ENCODE data around the gene SNORC.
"Not testable (repeated sequence)": the region's sequence is repeated elsewhere in the genome, so short reads cannot be mapped to it uniquely, and the experiment has no call there.

SNORC gene

GRCh38 chr2:232870018-232870765 lies at the start of gene SNORC:
SNORC (plus strand) TSS chr2:232870264; CDS start chr2:232870342, 78 bp downstream.
- Histone ChIP-seq H3K27me3 (ENCODE audit: low read depth) (no peaks in the 10 kb centered on the region), H3K4me1 (no peaks in the 10 kb centered on the region)
- in situ Hi-C loops (cut with MboI; ENCODE audit: low sequenced_read_pairs): no loop called here

GRCh38 chr2:232829988-232830387 lies 40.1 kb upstream of the SNORC start:
- Histone ChIP-seq H3K36me3 (replicated peaks) (peaks cover 37% of the 10 kb centered on the region), H3K27me3 (ENCODE audit: low read depth) (no peaks in the 10 kb centered on the region), H3K4me1 (peaks cover 14% of the 10 kb centered on the region), H3K9me3 (no peaks in the 10 kb centered on the region), H3K4me3 (no peak overlapping the region)
- in situ Hi-C loops (cut with MboI; ENCODE audit: low sequenced_read_pairs): no loop called here
- DNase-seq (ENCODE audit: low spot score in 2 of 2): no peak

More at GRCh38 chr2:232870018-232870765, at the start of gene SNORC:
- no peaks in the 10 kb centered on the region for H3K36me3 ChIP-seq (replicated peaks)
- DNase-seq (ENCODE audit: low spot score in 2 of 2): no peak
- no peak within 1 kb of the TSS for H3K4me3 ChIP-seq
- no peaks in the 10 kb centered on the region for H3K9me3 ChIP-seq

- in situ Hi-C loops (cut with MboI; ENCODE audit: low sequenced_read_pairs): no loop called here
- Histone ChIP-seq H3K9me3 (no peaks in the 10 kb centered on the region), H3K27me3 (ENCODE audit: low read depth) (no peaks in the 10 kb centered on the region), H3K4me1 (peaks cover 11% of the 10 kb centered on the region), H3K4me3 (no peak overlapping the region), H3K36me3 (replicated peaks) (peaks cover 37% of the 10 kb centered on the region)
- DNase-seq (ENCODE audit: low spot score in 2 of 2): no peak
Measured at GRCh38 chr2:232831496-232831895, 38.6 kb upstream of the SNORC start.

GRCh38 chr2:232833830-232834229 lies 36.2 kb upstream of the SNORC start:
- DNase-seq (ENCODE audit: low spot score in 2 of 2): no peak
- Histone ChIP-seq H3K4me1 (0 out of 2 replicates have a peak, but pooled peaks cover 2% of the 10 kb centered on the region), H3K36me3 (replicated peaks) (peaks cover 44% of the 10 kb centered on the region), H3K4me3 (no peak overlapping the region), H3K27me3 (ENCODE audit: low read depth) (no peaks in the 10 kb centered on the region), H3K9me3 (no peaks in the 10 kb centered on the region)
- in situ Hi-C loops (cut with MboI; ENCODE audit: low sequenced_read_pairs): no loop called here

- H3K36me3 ChIP-seq (replicated peaks): peaks cover 53% of the 10 kb centered on the region
- H3K9me3 ChIP-seq: no peaks in the 10 kb centered on the region
- H3K4me1 ChIP-seq: 0 out of 2 replicates have a peak, but pooled peaks cover 2% of the 10 kb centered on the region
- H3K4me3 ChIP-seq: no peak overlapping the region
- H3K27me3 ChIP-seq (ENCODE audit: low read depth): no peaks in the 10 kb centered on the region
- no peak for DNase-seq (ENCODE audit: low spot score in 2 of 2)
- in situ Hi-C loops (cut with MboI; ENCODE audit: low sequenced_read_pairs): no loop called here
Measured at GRCh38 chr2:232835687-232836208, 34.3 kb upstream of the SNORC start.

- Histone ChIP-seq H3K9me3 (no peaks in the 10 kb centered on the region), H3K4me1 (0 out of 2 replicates have a peak, but pooled peaks cover 2% of the 10 kb centered on the region), H3K27me3 (ENCODE audit: low read depth) (no peaks in the 10 kb centered on the region), H3K36me3 (replicated peaks) (peaks cover 53% of the 10 kb centered on the region), H3K4me3 (no peak overlapping the region)
- DNase-seq (ENCODE audit: low spot score in 2 of 2): no peak
- in situ Hi-C loops (cut with MboI; ENCODE audit: low sequenced_read_pairs): no loop called here
Measured at GRCh38 chr2:232836934-232837333, 33.1 kb upstream of the SNORC start.

- Histone ChIP-seq H3K36me3 (replicated peaks) (peaks cover 51% of the 10 kb centered on the region), H3K4me1 (0 out of 2 replicates have a peak, but pooled peaks cover 2% of the 10 kb centered on the region), H3K27me3 (ENCODE audit: low read depth) (no peaks in the 10 kb centered on the region), H3K9me3 (no peaks in the 10 kb centered on the region), H3K4me3 (no peak overlapping the region)
- in situ Hi-C loops (cut with MboI; ENCODE audit: low sequenced_read_pairs): no loop called here
- no peak for DNase-seq (ENCODE audit: low spot score in 2 of 2)
Measured at GRCh38 chr2:232838406-232838874, 31.6 kb upstream of the SNORC start.

GRCh38 chr2:232839411-232840079 lies 30.5 kb upstream of the SNORC start:
- peaks cover 54% of the 10 kb centered on the region for H3K36me3 ChIP-seq (replicated peaks)
- in situ Hi-C loops (cut with MboI; ENCODE audit: low sequenced_read_pairs): no loop called here

GRCh38 chr2:232842689-232843088 lies 27.4 kb upstream of the SNORC start:
- in situ Hi-C loops (cut with MboI; ENCODE audit: low sequenced_read_pairs): no loop called here
- Histone ChIP-seq H3K36me3 (replicated peaks) (peaks cover 69% of the 10 kb centered on the region), H3K4me3 (no peak overlapping the region), H3K27me3 (ENCODE audit: low read depth) (no peaks in the 10 kb centered on the region), H3K4me1 (0 out of 2 replicates have a peak, but pooled peaks cover 2% of the 10 kb centered on the region), H3K9me3 (no peaks in the 10 kb centered on the region)
- DNase-seq (ENCODE audit: low spot score in 2 of 2): no peak

More at GRCh38 chr2:232839411-232840079, 30.5 kb upstream of the SNORC start:
- Histone ChIP-seq H3K4me1 (0 out of 2 replicates have a peak, but pooled peaks cover 2% of the 10 kb centered on the region), H3K4me3 (no peak overlapping the region), H3K9me3 (no peaks in the 10 kb centered on the region), H3K27me3 (ENCODE audit: low read depth) (no peaks in the 10 kb centered on the region)
- DNase-seq (ENCODE audit: low spot score in 2 of 2): no peak

- Histone ChIP-seq H3K9me3 (no peaks in the 10 kb centered on the region), H3K4me1 (no peaks in the 10 kb centered on the region), H3K4me3 (no peak overlapping the region), H3K27me3 (ENCODE audit: low read depth) (no peaks in the 10 kb centered on the region), H3K36me3 (replicated peaks) (peaks cover 79% of the 10 kb centered on the region)
- no peak for DNase-seq (ENCODE audit: low spot score in 2 of 2)
- in situ Hi-C loops (cut with MboI; ENCODE audit: low sequenced_read_pairs): no loop called here
Measured at GRCh38 chr2:232843834-232844233, 26.2 kb upstream of the SNORC start.

GRCh38 chr2:232846055-232846454 lies 24.0 kb upstream of the SNORC start:
- Histone ChIP-seq H3K4me1 (no peaks in the 10 kb centered on the region), H3K27me3 (ENCODE audit: low read depth) (no peaks in the 10 kb centered on the region), H3K36me3 (replicated peaks) (peaks cover 78% of the 10 kb centered on the region), H3K9me3 (no peaks in the 10 kb centered on the region), H3K4me3 (no peak overlapping the region)
- in situ Hi-C loops (cut with MboI; ENCODE audit: low sequenced_read_pairs): no loop called here
- DNase-seq (ENCODE audit: low spot score in 2 of 2): no peak

- DNase-seq (ENCODE audit: low spot score in 2 of 2): no peak
- in situ Hi-C loops (cut with MboI; ENCODE audit: low sequenced_read_pairs): loop anchor here (5.0 kb wide), 1 partner anchor 402 kb away; the partner anchor contains the start of gene ATG16L1
- Histone ChIP-seq H3K36me3 (replicated peaks) (peaks cover 66% of the 10 kb centered on the region), H3K9me3 (no peaks in the 10 kb centered on the region), H3K4me1 (no peaks in the 10 kb centered on the region), H3K4me3 (no peak overlapping the region), H3K27me3 (ENCODE audit: low read depth) (no peaks in the 10 kb centered on the region)
Measured at GRCh38 chr2:232850039-232850438, 20.0 kb upstream of the SNORC start.

GRCh38 chr2:232852081-232852480 lies 18.0 kb upstream of the SNORC start:
- in situ Hi-C loops (cut with MboI; ENCODE audit: low sequenced_read_pairs): loop anchor here (5.0 kb wide), 1 partner anchor 400 kb away; the partner anchor contains the start of gene ATG16L1
- H3K4me3 ChIP-seq; H3K9me3 ChIP-seq; H3K4me1 ChIP-seq; H3K27me3 ChIP-seq (ENCODE audit: low read depth); DNase-seq (ENCODE audit: low spot score in 2 of 2): not testable (repeated sequence)
- H3K36me3 ChIP-seq (replicated peaks): peaks cover 63% of the 10 kb centered on the region

- DNase-seq (ENCODE audit: low spot score in 2 of 2): no peak
- H3K36me3 ChIP-seq (replicated peaks): peaks cover 61% of the 10 kb centered on the region
- H3K4me1 ChIP-seq: no peaks in the 10 kb centered on the region
- no peak overlapping the region for H3K4me3 ChIP-seq
- H3K9me3 ChIP-seq: no peaks in the 10 kb centered on the region
- no peaks in the 10 kb centered on the region for H3K27me3 ChIP-seq (ENCODE audit: low read depth)
- in situ Hi-C loops (cut with MboI; ENCODE audit: low sequenced_read_pairs): loop anchor here (5.0 kb wide), 1 partner anchor 400 kb away; the partner anchor contains the start of gene ATG16L1
Measured at GRCh38 chr2:232852676-232853075, 17.4 kb upstream of the SNORC start.
